Activated CD8-positive, alpha-beta memory T cell treated with anti-CD3 and anti-CD28 coated beads, Interleukin-2, amount 50 U/mL, for 24 hours (primary cell): Measurements from ENCODE around the gene SSBP3.

Experiments used
- DNase-seq: peaks from one replicate; pipeline ENCODE4 v3.0.0-alpha.2; 2020; ENCODE audit errors: extremely low read depth

Gene SSBP3

DNA sequence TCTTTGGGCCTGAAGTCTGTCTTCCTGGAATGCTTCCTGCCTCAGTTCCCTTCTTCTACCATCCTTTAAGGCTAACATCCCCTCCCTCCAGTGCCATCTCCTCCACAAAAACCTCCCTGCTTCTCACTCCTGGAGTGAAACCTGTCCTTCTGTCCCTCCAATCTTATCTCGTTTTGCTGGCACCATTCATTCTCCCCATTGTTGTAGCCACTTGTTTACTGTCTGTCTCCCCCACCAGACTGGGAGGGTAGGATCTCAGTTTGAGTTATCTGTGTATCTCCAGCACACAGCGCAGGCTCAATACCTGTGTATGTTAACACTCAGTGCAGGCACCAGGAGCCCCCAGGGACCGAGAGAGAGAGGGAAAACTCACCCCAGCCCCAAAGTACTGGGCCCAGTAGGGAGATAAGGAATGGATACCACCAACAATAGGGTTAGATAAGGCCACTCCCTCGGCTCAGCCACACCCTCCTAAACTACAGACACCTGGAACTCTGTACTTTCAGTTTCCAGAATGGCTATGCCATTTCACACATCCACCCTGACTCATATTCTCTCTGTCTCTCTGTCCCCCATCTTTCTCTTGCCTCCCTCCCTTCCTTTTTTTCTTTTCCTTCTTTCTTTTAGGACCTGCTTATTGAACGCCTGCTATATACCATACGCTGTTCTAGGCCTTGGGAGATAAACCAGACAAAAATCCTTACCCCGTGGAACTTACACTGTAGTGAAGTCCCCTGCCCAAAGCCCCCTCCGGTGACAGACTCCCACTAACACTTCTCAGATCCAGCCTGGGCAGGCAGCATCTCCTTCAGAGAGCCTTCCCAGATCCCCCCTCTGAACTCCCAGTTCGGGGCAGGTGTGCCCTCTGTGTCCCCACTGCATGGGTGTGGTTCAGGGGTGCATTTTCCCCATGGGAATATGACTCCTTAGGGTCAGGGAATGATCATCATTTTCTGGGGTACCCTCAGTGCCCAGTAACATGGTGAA lies 3.3 kb upstream of the SSBP3 start:
- DNase-seq, result no peak

DNA sequence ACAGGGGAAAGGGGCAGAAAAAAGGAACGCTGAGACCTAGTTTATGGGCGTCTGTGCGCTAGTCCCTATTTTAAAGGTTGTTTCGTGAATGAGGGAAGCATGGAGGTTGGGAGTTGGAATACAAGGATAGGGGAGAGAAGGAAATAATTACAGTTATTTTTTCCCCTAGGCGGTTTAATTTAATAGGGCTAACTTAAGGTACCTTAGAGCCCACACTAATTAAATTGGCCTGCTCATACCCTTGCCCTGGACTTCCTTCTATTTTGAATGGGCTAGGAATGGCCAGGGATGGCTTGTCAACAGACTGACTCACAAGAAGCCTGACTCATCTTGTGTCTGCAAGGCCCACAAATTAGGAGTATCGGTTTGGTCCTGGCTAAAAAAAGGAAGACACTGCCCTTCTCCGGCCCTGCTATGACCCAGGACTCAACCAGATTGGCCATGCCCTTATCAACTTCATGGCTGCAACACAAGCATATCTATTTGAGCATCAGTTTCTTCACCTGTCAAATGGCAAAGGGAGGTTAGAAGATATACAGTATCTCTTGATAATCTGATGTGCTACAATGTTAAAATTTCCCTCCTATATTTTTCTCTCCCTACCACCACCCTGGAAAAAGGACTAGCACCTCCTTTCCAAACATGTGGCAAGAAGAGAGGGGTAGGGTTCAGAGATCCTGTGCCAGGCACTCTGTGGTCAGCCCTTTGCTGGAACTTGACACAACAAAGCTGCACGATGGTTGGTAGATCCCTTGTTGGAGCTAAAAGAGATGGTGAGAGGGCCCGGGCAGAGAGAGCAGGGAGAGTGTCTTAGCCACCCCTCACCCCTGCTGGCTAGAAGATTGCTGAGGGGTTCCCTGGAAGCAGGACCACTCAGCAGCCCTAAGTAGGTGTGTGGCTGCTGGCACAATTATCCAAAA lies 2.2 kb upstream of the SSBP3 start:
- DNase-seq, result no peak

DNA sequence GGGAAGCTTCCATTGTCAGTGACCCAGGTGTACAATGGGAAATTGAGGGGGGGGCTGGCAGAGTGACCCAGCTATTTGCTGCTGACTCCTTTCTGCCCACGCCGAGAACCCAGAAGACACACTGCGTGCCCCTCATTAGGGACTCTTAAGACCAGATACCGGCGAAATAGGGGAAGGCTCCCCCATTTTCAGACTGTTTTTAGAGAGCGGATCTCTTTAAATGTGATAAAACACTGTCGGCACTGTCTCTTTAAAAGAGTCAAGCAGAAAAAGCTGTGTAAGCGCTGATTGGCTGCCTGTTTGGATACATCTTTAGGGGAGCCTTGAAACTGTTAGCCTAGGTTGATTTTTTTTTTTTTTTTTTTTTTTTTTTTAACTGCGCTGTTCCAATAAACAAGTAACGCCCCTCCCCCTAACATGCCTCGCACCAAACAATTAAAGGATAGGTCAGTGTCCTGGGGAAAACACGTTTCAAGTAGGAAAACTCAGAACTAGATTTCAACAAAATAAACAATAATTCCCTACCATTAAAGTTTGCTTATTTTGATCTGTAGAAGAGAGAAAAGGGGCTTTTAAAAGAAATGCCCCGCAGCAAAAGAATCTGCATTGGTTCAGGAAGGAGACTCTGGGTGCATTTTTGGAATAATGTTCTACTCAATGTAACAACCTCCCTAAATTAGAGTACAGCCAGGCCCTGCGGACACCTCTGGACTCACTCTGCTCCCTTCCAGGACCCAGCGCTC lies 1.4 kb upstream of the SSBP3 start:
- DNase-seq, result peak; percentile 41

DNA sequence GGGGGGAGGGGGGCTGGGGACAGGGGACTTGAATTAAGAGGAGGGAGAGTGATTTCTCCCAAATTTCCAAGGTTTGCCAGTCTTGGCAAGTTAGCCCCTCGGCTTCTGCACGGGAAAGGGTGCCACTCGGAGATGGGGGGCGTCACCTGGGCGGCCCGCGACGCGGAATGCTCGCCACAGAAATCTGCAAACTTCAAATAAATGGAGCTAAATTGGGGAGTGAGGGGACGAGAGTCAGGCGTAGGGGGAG lies 885 bp upstream of the SSBP3 start:
- no peak for DNase-seq

DNA sequence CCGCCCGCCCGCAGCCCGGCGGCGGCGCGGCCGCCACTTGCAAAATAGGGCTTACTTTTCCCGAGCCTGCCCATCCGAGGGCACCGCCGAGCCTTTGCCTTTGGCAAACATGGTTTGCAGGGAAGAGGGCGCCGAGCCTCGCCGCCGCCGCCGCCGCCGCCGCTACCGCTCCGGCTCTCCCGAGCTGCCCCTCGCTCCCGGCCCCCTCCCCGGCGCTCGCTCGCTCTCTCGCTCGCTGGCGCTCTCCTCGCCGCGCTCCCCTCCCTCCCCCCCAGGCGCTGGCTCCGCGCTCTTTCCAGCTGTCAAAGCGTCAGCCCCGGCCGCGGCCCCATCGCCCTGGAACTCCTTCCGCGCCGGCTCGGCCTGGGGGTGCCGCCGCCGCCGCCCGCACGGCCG lies 298 bp downstream of the SSBP3 start:
- no peak for DNase-seq

DNA sequence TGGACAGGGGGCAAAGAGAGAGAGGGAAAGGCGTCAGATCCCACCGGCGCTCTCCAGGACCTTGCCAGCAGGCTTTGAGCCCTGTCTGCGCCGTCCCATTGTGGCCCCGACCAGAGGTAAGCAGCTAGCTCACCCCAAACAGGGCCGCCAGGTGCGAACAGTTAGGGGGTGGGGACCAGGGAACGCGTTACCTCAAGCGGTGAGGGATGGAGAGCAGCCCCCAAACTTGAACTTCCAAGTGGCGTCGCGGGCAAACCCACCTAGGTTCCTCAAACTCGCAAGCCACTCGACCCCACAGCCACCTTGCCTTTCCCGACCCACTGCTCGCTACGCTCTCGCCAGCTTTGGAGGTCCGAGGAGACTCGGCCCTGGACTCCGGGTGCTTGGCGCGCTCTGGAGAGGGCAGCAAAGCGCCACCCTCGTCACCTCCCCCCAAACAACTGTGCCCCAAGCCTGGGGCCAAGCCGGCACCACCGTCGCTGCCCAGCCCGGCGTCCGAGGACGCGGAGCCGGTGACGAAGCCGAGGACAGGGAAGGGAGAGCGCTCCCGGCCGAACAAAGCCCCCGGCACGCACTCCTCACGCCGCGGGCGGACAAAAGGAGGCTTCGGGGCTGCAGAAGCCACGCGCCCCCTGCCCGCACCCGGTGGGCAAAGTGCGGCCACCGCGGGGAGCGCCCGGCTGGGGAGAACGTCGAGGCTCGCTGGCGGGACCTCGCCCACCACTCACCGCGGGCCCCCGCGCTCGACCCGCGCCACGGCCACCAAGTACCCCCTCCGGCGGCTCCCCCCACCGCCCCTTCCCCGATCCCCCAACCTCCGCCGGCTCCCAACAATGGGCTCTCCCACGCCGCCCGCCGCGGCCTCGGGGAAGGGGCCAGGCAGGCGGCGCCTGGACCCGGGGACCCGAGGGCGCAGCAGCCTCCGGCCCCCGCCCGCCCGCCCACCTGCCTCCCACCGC lies 976 bp downstream of the SSBP3 start:
- DNase-seq, result no peak

DNA sequence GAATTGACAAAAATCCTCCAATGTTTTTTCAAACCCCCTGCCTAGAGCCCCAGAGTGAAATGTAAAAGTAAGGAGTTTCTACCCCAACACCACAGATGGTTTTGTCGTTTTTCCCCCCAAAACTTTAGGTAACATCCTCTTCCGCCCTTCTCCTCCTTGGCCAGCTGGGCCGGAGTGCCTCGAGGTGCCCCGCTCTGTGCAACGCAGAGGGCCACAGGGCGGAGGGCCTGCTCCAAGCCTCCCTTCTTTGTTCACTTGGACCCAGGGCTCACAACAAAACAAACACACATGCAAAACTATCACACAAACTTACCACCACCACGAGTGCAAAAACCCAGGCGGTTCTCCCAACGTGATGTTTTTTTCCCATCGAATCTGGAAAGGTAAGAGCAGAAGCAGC lies 1.9 kb downstream of the SSBP3 start:
- DNase-seq, result no peak

DNA sequence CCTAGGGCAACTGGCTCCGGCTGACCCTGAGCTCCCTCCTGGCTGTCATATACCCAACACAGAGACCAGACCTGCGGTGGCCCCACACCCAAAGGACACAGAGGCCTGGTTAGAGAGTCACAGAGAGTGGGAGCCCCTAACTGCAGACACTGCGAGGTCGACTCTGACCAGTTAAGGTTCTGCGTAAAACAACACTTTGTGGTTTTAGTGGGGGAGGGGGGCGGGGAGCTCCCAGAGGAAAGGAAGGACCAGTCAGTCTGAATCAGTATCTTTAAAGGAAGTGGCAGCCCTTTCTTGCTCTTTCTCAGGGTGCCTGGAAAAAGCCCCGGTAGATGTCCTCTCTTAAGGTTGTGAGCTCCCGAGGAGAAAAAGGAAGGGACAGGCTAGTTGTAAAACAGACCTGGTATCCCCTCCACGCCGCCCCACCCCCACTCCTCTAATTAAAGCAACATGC lies 2.4 kb downstream of the SSBP3 start:
- DNase-seq, result no peak

DNA sequence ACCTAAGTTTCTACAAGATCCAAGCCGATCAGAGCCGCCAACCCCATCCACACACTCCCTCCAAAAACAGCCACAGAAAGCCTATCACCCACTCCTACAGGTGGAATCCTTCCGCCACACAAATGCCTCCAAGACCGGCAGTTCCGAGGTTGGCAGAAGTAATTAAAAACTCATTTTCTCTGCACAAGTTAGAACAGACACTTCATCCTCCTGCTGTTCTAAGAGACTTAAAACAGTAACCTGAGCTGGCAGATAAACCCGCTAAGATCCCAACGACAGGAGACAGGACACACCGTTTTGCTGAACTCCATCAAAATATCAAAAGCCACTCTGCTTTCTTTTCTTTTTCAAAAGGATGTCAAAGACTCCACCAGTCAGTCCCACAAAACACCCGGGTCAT lies 2.8 kb downstream of the SSBP3 start:
- no peak for DNase-seq

DNA sequence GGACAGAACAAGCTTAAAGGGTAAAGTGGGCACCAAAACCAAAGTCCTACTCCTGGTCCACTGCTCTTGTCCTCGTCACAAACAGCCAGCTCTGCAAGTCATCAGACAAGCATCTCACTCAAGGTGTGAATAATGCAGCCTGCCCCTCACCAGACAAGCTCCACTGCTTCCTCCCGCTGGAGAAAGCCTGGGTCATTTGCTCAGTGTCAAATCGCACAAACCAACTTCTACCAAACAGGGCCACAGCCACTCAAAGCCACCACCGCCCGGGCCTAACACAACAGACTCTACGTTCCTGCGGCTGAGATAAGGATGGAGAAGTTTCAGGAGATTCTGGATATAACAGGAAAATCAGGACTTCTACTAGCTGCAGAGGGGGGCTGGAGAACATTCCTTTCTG lies 3.3 kb downstream of the SSBP3 start:
- no peak for DNase-seq

DNA sequence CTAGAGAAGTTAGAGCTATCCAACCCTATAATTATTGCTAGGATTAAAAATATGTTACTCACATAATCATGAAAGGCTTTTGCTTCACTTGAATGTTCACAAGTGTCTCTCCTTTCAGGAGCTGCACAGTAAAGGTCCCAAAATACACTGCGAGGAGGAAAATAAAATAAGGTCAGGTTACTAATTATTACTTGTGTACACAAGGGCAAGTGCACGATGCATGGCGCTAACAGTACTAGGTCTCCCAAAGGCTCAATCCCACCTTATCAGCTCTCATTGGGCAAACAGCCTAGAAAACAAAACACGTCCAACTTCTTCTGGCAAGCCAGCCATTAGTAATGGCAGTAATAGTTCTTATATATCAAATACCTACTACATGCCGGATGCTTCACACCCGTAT lies 4.4 kb downstream of the SSBP3 start:
- DNase-seq, result no peak

DNA sequence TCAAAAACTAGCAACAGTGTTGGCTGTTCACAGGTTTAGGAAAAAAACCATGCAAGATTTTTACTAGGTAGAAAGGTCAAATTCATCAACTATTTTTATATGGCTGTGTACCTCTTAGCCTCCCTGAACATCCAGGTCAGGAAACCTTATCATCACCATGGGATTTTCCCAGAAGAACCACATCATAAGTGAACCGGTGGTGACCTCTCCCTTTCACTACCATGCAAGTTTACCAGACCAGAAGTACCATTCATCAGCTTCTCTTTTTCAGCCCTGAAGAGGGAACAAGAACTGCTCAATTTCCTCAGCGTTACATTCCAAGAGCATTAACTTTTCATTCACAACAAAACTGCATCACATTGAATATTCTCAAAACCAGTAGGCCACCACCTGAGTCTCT lies 5.9 kb downstream of the SSBP3 start:
- no peak for DNase-seq

DNA sequence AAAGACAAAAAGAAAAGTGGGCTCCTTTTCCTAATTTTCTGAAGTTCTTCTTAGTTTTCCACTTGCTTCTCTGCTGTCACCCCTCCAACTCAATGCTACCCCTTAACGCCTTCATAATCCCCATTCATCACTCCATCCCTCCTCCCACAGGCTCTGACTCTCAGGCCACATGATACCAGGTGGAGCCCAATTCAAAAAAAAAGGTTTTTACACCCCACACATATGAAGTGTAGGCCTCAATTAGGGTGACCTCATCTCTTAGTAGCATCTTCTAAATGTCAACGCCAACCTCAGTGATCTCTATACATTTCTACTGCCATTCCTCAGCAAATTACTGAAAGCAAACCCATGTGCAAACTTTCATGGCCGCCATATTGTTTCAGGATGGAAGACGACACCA lies 6.4 kb downstream of the SSBP3 start:
- DNase-seq, result no peak

DNA sequence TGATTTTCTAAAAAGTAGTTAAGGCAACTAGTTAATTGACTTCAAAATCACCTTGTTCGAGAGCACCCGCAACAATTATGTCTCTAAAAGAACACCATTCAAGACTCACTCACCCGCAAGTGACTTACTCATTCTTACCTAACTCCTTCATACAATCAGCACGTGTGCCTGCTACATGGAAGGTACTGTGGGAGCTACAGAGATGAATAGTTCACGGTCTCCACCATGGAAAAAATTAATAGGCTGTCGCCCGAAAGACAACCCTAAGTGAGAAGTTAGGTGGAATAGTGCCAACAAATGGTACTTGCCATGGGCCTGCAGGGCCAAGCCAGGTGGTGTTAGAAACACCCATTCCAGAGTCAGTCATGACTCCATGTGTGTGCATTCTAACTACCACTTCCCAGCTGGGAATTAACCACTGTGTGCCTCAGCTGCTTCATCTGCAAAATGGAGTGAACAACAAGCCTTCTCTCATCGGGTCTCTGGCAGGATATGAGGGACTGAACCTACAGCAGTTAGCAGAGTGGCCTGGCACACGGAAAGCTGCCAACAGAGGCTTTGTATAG lies 7.1 kb downstream of the SSBP3 start:
- DNase-seq, result no peak

DNA sequence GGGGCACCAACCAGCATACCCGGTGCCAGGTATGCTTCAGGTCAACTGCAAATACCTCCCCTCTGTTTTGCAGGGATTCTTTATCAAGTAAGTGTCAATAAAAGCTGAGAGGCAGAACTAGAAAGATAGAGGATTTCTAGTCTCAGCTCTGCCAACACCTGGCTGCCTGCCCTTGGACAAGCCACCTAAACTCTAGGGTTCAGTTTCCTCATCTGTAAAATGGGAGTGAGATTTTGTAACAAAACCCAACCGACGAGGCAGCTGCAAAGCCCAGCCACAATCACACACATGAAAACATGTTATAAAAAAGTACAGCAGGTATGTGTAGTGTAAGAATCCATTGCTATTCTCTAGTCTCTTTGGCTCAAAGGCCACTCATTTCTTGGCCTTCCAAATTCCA lies 8.2 kb downstream of the SSBP3 start:
- DNase-seq, result no peak

DNA sequence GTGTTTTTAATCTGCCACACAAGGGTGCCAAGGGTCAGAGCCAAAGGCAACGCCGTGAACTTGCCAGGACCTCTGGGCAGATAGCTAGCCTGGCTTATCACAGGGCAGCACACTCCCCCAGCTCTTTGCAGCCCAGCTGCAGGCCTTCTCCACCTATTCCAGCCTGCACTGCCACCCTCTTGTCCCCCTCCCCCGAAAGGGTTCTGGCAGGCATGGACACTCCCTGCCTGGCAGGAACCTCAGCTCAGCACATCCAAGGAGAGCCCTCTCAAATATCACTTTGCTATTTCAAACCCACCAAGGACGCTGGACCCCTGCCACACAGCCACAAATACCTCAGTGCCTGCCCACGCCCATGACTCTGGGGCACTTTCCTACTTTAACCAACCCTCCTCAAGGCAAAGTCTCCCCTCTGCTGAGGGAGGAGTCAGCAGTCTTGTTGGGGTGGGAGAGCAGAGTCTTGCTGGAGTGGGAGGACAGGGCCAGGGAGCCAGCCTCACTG lies 9.1 kb downstream of the SSBP3 start:
- no peak for DNase-seq

DNA sequence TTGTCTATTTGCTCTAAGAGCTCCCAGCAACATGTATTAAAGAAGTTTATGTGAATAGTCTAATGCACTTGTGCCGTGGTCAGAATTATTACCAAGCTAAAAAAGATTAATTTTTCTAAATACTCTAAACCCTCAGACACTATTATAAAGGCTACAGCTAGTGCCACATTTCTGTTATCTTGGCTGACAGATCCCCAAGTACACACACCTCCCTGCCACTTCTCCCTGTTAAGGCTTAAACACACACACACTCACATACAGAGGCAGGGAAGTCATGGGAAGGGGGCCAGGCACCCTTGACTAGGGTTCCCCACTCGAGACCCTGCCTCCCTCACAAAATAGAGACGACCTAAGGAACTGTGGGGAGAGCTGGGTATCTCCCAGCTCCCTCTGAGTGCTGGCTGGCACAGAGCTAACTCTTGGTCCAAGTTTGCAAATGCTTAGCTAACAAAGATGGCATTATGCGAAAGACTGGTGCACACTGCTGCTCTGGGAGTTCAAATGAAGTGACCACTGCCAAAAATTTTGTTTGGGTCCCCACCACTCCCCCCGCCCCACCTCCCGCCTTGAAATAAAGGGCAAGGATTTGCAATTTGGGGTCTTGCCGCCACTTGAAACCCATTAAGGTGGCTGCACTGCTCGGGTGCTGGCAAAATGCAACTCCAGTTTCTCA lies 9.8 kb downstream of the SSBP3 start:
- DNase-seq, result no peak

DNA sequence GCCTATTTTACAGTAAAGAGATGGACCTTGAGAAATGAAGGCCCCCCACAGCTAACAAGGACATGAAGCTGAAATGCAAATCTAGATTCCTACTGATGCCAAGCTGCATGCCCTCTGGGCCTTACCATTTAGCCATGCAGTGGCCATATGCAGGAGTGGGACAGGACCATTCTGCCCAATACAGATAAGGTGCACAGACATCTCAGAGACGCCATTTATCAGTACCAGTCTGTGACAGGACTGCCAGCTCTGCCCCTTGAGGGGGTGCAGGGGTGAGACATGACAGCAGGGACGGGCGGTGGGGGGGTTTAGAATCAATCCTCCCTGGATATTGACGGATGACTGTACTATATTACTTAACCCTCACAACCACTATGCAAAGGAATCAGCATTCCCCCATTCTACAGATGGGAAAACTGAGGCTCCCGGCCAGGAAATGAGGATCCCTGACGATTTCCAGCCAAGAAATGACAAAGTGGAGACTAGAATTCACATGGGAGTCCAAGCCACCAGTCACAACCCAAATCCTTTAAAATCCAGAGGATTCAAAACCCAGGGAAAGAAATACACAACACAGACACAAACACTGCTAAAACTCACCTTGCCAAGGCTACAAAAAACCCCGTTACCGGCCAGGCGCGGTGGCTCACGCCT lies 10.8 kb downstream of the SSBP3 start:
- no peak for DNase-seq

DNA sequence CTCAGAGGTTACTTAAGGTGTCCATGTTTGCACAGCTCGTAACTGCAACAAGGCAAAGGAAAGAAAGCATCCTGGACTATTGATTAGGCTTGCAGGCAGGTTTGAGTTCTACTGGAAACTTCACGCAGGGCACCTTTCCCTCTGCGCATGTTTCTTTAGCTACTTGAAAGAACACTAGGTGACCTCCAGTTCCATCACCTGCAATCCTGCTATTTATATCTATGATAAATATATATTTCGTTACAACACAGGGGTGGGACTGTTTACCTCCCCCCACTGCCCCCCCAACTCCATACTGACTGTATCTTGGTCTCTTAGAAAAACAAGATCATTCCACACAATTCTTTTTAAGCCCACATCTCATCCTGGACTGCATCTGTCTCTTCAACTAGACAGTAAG lies 12.1 kb downstream of the SSBP3 start:
- no peak for DNase-seq
